Measurements from ENCODE around the gene SHROOM3.

GRCh38 chr4:76624931-76625715 lies 190.1 kb downstream of the SHROOM3 start:
- TF ChIP-seq REST (IDR thresholded peaks at IDR 0.05), result no peak
- TF ChIP-seq CTCF (IDR thresholded peaks at IDR 0.05; ENCODE audit: low read depth, low read length, missing input control), result no peak
- no peak for TF ChIP-seq ZBTB33 (IDR thresholded peaks at IDR 0.05)
- no peak for TF ChIP-seq YY1 (IDR thresholded peaks at IDR 0.05)
- TF ChIP-seq FOXA1 (IDR thresholded peaks at IDR 0.05), result no peak
- TF ChIP-seq GABPA (IDR thresholded peaks at IDR 0.05 in 1 of 2, conservative IDR thresholded peaks at IDR 0.05 in 1 of 2), result no peak
- no peak for TF ChIP-seq ATF3 (IDR thresholded peaks at IDR 0.05)
- no peak for TF ChIP-seq RXRA (IDR thresholded peaks at IDR 0.05)

All from liver (tissue), 3 donors.